Esophagus muscularis mucosa (tissue), 4 donors: ENCODE measurements around the gene MET.

Source experiments
- CTCF ChIP-seq, 3 experiments: fragments of 200-600 bp in 2 of 3; fragments of 450-650 bp in 1 of 3; sonication (generic) in 2 of 3; IDR thresholded peaks; one replicate each; pipeline ENCODE4 v1.5.1; 2017 to 2019; ENCODE audit warnings: antibody characterized with exemption in 3 of 3, mild to moderate bottlenecking in 2 of 3, moderate library complexity in 1 of 3
- EP300 ChIP-seq: sonication (generic); formaldehyde crosslinking; IDR thresholded peaks from one replicate; pipeline ENCODE4 v1.6.1; 2017; ENCODE audit warnings: antibody characterized with exemption
- POLR2A ChIP-seq: fragments of 450-650 bp; IDR thresholded peaks from one replicate; pipeline ENCODE4 v1.6.1; 2017; ENCODE audit warnings: antibody characterized with exemption, moderate library complexity, mild to moderate bottlenecking, low read depth
- POLR2AphosphoS5 ChIP-seq, 2 donors: sonication (generic); formaldehyde crosslinking; IDR thresholded peaks; one replicate each; pipeline ENCODE4 v1.6.1; 2017; ENCODE audit warnings: antibody characterized with exemption in 2 of 2

- TF ChIP-seq POLR2A (no peak), POLR2AphosphoS5 (IDR thresholded peaks at IDR 0.05) (no peak), CTCF (IDR thresholded peaks at IDR 0.05) (no peak), EP300 (no peak)
These were observed 7.5 kb downstream of the MET start for GRCh38 chr7:116679500-116679899.
